LNCaP clone FGC (cell line): ENCODE measurements around the gene SAMD11.
"Not testable (repeated sequence)": the region's sequence is repeated elsewhere in the genome, so short reads cannot be mapped to it uniquely, and the experiment has no call there.

Experiments
- DNase-seq: peaks from one replicate; pipeline ENCODE4 v3.0.0-alpha.2; 2011; ENCODE audit warnings: low read depth
- H3K4me3 ChIP-seq: 2 replicates; pipeline ENCODE4 v1.5.1; 2011; ENCODE audit warnings: mild to moderate bottlenecking, low read depth, low read length, control low read depth
- CTCF ChIP-seq: IDR thresholded peaks from 2 replicates; pipeline ENCODE4 v1.5.1; 2012; ENCODE audit warnings: mild to moderate bottlenecking; ENCODE audit not compliant: control insufficient read depth, insufficient read depth; ENCODE audit errors: extremely low read depth

SAMD11 gene

DNA sequence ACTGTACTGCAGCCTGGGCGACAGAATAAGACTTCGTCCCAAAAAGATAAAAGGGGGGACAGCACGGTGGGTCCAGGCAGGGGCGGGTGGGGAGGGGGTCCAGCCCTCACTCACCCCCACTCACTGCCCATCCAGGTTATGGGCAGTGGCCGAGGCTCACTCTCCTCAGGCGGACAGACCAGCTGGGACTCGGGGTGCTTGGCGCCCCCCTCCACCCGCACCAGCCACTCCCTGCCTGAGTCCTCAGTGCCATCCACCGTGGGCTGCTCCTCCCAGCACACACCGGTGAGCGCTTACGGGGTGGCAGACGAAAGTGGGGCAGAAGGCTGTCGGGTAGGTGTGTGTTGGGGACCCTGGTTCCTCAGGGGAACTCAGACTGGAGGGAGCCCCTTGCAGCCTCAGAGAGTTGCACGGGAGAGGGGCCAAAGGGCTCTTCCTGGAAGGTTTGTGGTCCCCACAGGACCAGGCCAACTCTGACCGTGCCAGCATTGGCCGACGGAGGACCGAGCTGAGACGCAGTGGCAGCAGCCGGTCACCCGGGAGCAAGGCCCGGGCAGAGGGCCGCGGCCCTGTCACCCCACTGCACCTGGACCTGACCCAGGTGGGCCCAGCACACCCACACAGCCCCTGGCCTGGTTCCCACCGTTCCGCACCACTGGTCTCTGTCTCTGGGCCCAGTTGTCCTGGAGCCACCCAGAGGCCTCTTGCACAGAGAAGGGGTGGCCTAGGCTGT is 49.2 kb downstream of the SAMD11 start:
- no peak for TF ChIP-seq CTCF
- DNase-seq, result no peak
- no peak overlapping the region for H3K4me3 ChIP-seq

- no peak overlapping the region for H3K4me3 ChIP-seq
- DNase-seq, result no peak
- TF ChIP-seq CTCF, result no peak
These were observed 50.0 kb downstream of the SAMD11 start for GRCh38 chr1:973459-974292.

GRCh38 chr1:974293-974640 is 50.5 kb downstream of the SAMD11 start:
- no peak for DNase-seq
- H3K4me3 ChIP-seq, result no peak overlapping the region
- TF ChIP-seq CTCF, result no peak

DNA sequence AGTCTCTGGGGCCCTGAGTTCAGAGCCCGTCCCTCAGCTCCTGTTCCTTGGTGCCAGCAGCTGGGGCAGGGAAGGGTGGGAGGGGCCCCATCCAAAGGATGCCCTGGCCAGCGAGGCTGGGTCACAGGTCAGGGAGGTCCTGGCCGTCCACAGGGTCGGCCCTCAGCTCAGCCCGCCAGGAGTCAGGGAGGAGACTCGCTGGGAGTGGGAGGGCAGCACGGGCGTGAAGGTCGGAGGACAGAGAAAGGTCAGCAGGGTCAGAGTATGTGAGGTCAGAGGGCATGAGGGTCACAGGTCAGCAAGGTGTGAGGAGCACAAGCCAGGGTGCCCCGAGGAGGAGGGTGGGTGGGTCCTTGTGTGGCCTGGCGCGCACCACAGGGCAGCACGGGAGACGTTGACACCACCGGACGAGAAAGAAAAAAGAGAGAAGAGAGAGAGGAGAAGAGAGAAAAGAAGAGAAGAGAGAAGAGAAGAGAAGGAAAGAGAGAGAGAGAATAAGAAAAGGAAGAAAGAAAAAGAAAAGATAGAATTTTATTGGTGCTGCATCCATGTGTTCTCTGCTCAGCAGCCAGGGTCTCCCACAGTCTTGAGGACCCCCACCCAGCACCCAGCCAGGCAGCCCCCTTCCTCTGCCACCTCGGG is 51.1 kb downstream of the SAMD11 start:
- DNase-seq, result no peak

GRCh38 chr1:975365-975764 is 51.6 kb downstream of the SAMD11 start:
- no peak for TF ChIP-seq CTCF
- peak overlapping the region; percentile 55 for H3K4me3 ChIP-seq

More for the DNA sequence above, 51.1 kb downstream of the SAMD11 start:
- no peak for TF ChIP-seq CTCF
- no peak overlapping the region for H3K4me3 ChIP-seq

DNA sequence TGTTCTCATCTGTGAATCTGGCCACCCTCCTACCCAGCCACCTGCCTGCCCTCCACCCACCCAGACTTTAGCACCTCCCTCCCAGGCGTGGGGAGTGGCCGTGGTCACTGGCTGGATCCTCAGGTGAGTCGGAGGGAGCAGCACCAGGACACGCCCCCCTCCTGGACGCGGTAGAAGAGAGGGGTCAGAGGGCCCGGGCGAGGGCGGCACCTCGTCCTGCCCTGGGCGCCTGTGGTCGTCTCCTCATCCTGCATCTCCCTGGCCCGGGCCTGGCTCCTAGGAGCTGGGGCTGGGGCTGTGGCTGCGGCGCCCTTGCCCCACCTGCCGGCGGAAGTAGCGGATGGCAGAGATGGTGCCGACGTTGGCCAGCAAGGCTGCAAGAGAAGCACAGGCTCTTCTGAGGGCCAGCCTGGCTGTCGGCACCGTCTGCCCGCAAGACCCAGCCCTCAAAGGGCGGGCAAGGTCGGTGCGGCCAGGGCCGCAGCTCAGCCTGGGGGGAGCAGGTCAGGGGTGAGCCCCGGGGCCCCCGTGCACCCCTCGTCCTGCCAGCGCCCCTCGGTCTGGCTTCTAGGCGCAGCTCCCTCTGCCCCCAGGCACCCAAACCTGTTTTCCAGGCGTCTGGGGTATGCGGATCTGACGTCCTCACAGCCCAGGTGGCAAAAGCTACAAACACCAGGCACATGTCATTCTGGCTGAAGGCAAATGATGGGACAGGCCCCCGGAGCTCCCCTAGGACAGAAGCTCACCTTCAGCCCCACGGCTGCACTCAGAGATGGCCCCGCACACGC is 52.4 kb downstream of the SAMD11 start:
- DNase-seq, result peak; percentile 45
- TF ChIP-seq CTCF, result peak; percentile 65
- peak overlapping the region; percentile 55 for H3K4me3 ChIP-seq

More at GRCh38 chr1:975365-975764, 51.6 kb downstream of the SAMD11 start:
- DNase-seq, result no peak

DNA sequence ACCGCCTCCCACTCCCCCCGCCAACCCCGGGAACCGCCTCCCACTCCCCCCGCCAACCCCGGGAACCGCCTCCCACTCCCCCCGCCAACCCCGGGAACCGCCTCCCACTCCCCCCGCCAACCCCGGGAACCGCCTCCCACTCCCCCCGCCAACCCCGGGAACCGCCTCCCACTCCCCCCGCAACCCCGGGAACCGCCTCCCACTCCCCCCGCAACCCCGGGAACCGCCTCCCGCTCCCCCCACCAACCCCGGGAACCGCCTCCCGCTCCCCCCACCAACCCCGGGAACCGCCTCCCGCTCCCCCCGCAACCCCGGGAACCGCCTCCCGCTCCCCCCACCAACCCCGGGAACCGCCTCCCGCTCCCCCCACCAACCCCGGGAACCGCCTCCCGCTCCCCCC is 53.1 kb downstream of the SAMD11 start:
- not testable (repeated sequence) for H3K4me3 ChIP-seq, DNase-seq
